Endothelial cell of umbilical vein (primary cell): ENCODE measurements around the gene TCEAL4. TPM values are rescaled to one million over a fixed set of nuclear protein-coding genes. Genes with fewer than 3 reads are reported as not detected.

Experiments used
- BruUV-seq: library from RNA; stranded (reverse); fragments of 400-500 nt; replicated peaks from 2 replicates; lab custom pipeline; 2021; lab: Mats Ljungman, UMichigan
- CTCF ChIA-PET: fragments of 300-600, 350-600 bp; sonication (Branson Sonifier 250); formaldehyde crosslinking; loops from one replicate; lab custom pipeline; 2021; ENCODE audit warnings: antibody characterized with exemption, inconsistent platforms; lab: Charles Lee
- POLR2A ChIA-PET: fragments of 300-600, 350-600 bp; sonication (Branson Sonifier 250); formaldehyde crosslinking; loops from one replicate; lab custom pipeline; 2021; ENCODE audit warnings: antibody characterized with exemption, inconsistent platforms; lab: Charles Lee
- DNase-seq: peaks from one replicate; pipeline ENCODE4 v3.0.0-alpha.2; 2011; ENCODE audit warnings: low read depth, low spot score
- FAIRE-seq: peaks from 2 replicates; lab custom pipeline; 2011; peaks lifted over from hg19 to GRCh38; lab: Jason Lieb, UNC
- H2AFZ ChIP-seq: 2 replicates; pipeline ENCODE4 v1.6.0; 2012; ENCODE audit warnings: low read depth, low read length, control low read depth, inconsistent platforms
- H3K27ac ChIP-seq: 2 replicates; pipeline ENCODE4 v1.5.1; 2011; ENCODE audit warnings: low read depth, mild to moderate bottlenecking, control low read depth, low read length, moderate library complexity; ENCODE audit not compliant: insufficient read depth
- H3K27me3 ChIP-seq, 2 experiments: 2 replicates each; pipeline versions ENCODE4 v1.6.0 to v1.6.1; 2011; ENCODE audit warnings: low read length in 2 of 2, mixed read lengths in 1 of 2; ENCODE audit not compliant: control insufficient read depth in 2 of 2, insufficient read depth in 2 of 2
- H3K36me3 ChIP-seq, 2 experiments: 2 replicates in 1 of 2; 3 replicates in 1 of 2; pipeline ENCODE4 v1.5.1; 2011; ENCODE audit warnings: low read length in 2 of 2, mild to moderate bottlenecking in 1 of 2, moderate library complexity in 1 of 2; ENCODE audit not compliant: control insufficient read depth in 2 of 2, insufficient read depth in 2 of 2; ENCODE audit errors: extremely low read depth in 1 of 2
- H3K4me1 ChIP-seq: 3 replicates; pipeline ENCODE4 v1.5.1; 2011; ENCODE audit warnings: mild to moderate bottlenecking, low read length; ENCODE audit not compliant: control insufficient read depth, insufficient read depth; ENCODE audit errors: extremely low read depth
- H3K4me2 ChIP-seq: 2 replicates; pipeline ENCODE4 v1.6.1; 2011; ENCODE audit warnings: low read length, control low read depth, mixed read lengths; ENCODE audit not compliant: insufficient read depth
- H3K4me3 ChIP-seq, 3 experiments: fragments of 200-600 bp in 1 of 3; sonication (generic), shearing (Covaris generic) in 1 of 3; replicated peaks in 1 of 3; 2 replicates each; pipeline ENCODE4 v1.5.1; 2011 to 2016; ENCODE audit warnings: control low read depth in 3 of 3, low read length in 3 of 3, mild to moderate bottlenecking in 2 of 3, inconsistent platforms in 1 of 3, low read depth in 1 of 3, moderate library complexity in 1 of 3; ENCODE audit not compliant: insufficient read depth in 1 of 3
- H3K79me2 ChIP-seq: 2 replicates; pipeline ENCODE4 v1.6.0; 2012; ENCODE audit warnings: low read length, inconsistent platforms; ENCODE audit not compliant: control insufficient read depth, insufficient read depth
- H3K9ac ChIP-seq: replicated peaks from 2 replicates; pipeline ENCODE3; 2011; ENCODE audit warnings: low read length, control low read depth; ENCODE audit not compliant: insufficient read depth; ENCODE audit errors: extremely low read depth
- H3K9me1 ChIP-seq: replicated peaks from 3 replicates; pipeline ENCODE4 v1.6.0; 2011; ENCODE audit warnings: mild to moderate bottlenecking, low read length; ENCODE audit not compliant: control insufficient read depth, insufficient read depth; ENCODE audit errors: extremely low read depth
- H3K9me3 ChIP-seq: replicated peaks from 2 replicates; pipeline ENCODE4 v1.5.1; 2012; ENCODE audit warnings: low read length, inconsistent platforms; ENCODE audit not compliant: control insufficient read depth, insufficient read depth
- H4K20me1 ChIP-seq: replicated peaks from 2 replicates; pipeline ENCODE3; 2011; ENCODE audit warnings: mild to moderate bottlenecking, low read length; ENCODE audit not compliant: control insufficient read depth, insufficient read depth; ENCODE audit errors: extremely low read depth
- JUN ChIP-seq: IDR thresholded peaks from 2 replicates; pipeline ENCODE4 v1.6.1; 2011; ENCODE audit warnings: borderline replicate concordance, low read depth; ENCODE audit not compliant: insufficient read length, insufficient read depth
- POLR2A ChIP-seq: IDR thresholded peaks from 2 replicates; pipeline ENCODE4 v1.6.1; 2012; ENCODE audit warnings: low read depth, mild to moderate bottlenecking, control low read depth, low read length
- POLR2AphosphoS5 ChIP-seq: IDR thresholded peaks from 2 replicates; pipeline ENCODE4 v1.6.1; 2012; ENCODE audit warnings: low read depth, mild to moderate bottlenecking, control low read depth, low read length, moderate library complexity; ENCODE audit not compliant: insufficient read depth
- dilution Hi-C: fragments of 300-500 bp; cut with MboI; formaldehyde crosslinking; loops from one replicate; pipeline ENCODE4 v1.15.0; 2019; ENCODE audit warnings: low sequenced_read_pairs; ENCODE audit not compliant: extremely low pct_ligation_motif_present
- intact Hi-C: fragments of 100-400 bp; cut with micrococcal nuclease; formaldehyde crosslinking; loops from one replicate; pipeline ENCODE4 v1.10.0; 2022
- polyA plus RNA-seq, 4 experiments: library from polyadenylated mRNA; depleted of rRNA in 3 of 4; stranded (reverse) in 3 of 4; unstranded in 1 of 4; fragments of >200 nt; gene quantifications; 2 replicates each; pipeline versions ENCODE4 v1.2.1 to v1.2.3, GENCODE V29; 2011 to 2012; ENCODE audit warnings: missing spikeins in 1 of 4
- total RNA-seq: library from RNA; stranded (reverse); gene quantifications from 2 replicates; pipeline ENCODE4 v1.2.3, GENCODE V29; 2021
- TF ChIP-seq, protein P1 (sequence below), 2 donors: IDR thresholded peaks; 1 replicate in 1 of 2; 2 replicates in 1 of 2; pipeline ENCODE4 v1.5.1; 2011; ENCODE audit warnings: low read length in 2 of 2, mild to moderate bottlenecking in 2 of 2, moderate library complexity in 2 of 2, control low read depth in 1 of 2, inconsistent platforms in 1 of 2, low read depth in 1 of 2; ENCODE audit not compliant: insufficient read depth in 1 of 2; ENCODE audit errors: extremely low read depth in 1 of 2

Gene TCEAL4
- total and polyA plus RNA-seq, 2 donors (not counting 3 experiments of a cell fraction or from before 2014, with no cell fraction given), result 16.9 to 74.6 TPM

DNA sequence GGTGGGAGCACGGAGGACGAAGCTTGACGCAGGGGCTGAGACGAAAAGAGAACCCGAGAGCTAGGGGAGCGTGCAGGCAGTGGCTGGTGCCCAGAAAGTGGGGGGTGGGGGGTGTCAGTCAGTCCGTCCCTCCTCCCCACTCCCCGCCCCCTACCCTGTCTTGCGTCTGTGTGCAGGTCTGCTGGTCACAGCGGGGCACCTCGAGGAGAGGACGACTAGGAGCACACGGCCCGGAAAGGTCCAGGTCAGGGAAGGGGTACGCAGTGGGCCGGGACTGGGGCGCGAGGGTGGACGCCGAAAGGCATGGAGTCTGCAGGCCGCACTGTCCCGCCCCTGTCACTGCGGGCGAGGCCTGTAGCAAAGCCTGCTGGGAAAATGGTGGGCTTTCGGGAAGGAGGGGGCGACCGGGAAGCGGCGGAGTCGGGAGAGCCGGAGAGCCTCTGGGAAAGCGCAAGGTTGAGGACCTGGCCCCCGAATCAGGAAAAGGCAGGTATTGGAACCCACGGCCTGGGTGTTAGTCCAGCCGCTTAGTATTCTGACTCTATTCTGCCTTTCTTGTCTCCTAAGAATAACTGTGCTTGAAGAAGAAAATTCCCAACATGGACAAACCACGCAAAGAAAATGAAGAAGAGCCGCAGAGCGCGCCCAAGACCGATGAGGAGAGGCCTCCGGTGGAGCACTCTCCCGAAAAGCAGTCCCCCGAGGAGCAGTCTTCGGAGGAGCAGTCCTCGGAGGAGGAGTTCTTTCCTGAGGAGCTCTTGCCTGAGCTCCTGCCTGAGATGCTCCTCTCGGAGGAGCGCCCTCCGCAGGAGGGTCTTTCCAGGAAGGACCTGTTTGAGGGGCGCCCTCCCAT lies 44.2 kb downstream of the TCEAL4 start:
- no peaks in the 10 kb centered on the region for H3K27me3 ChIP-seq
- peak overlapping the region; percentile 79 for H3K9ac ChIP-seq
- peak overlapping the region; percentile 60 for H3K4me2 ChIP-seq
- no peaks in the 10 kb centered on the region for H3K9me3 ChIP-seq
- no peaks in the 10 kb centered on the region for H3K9me1 ChIP-seq
- H3K79me2 ChIP-seq, result peaks cover 4% of the 10 kb centered on the region
- BruUV-seq, result TSS peak; percentile 42
- dilution Hi-C loops, result no loop called here
- TF ChIP-seq POLR2AphosphoS5 (no peak), JUN (no peak), POLR2A (peak; percentile 82)
- TF ChIP-seq, protein P1, sequence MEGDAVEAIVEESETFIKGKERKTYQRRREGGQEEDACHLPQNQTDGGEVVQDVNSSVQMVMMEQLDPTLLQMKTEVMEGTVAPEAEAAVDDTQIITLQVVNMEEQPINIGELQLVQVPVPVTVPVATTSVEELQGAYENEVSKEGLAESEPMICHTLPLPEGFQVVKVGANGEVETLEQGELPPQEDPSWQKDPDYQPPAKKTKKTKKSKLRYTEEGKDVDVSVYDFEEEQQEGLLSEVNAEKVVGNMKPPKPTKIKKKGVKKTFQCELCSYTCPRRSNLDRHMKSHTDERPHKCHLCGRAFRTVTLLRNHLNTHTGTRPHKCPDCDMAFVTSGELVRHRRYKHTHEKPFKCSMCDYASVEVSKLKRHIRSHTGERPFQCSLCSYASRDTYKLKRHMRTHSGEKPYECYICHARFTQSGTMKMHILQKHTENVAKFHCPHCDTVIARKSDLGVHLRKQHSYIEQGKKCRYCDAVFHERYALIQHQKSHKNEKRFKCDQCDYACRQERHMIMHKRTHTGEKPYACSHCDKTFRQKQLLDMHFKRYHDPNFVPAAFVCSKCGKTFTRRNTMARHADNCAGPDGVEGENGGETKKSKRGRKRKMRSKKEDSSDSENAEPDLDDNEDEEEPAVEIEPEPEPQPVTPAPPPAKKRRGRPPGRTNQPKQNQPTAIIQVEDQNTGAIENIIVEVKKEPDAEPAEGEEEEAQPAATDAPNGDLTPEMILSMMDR (IDR thresholded peaks at IDR 0.05; ENCODE audit: extremely low read depth in 1 of 2, insufficient read depth in 1 of 2, low read depth in 1 of 2, low read length in 2 of 2), result peak; percentile 44 to 64
- POLR2A ChIA-PET, result interaction anchor here (0.7 kb wide), 2 partner anchors 52 to 56 kb away, joined by 3 to 4 read pairs; no protein-coding TSS in a partner anchor
- H4K20me1 ChIP-seq, result no peaks in the 10 kb centered on the region
- H3K4me3 ChIP-seq, result peak overlapping the region; percentile 32 to 88 (median 80)
- peak overlapping the region; percentile 91 for H2AFZ ChIP-seq
- H3K36me3 ChIP-seq, result no peaks in the 10 kb centered on the region
- CTCF ChIA-PET, result interaction anchor here (0.6 to 2.1 kb wide), 25 partner anchors 8 to 140 kb away, joined by 3 to 19 read pairs (median 4); partner anchors contain the start of gene TCEAL3
- DNase-seq (peak; percentile 78), FAIRE-seq (peak; percentile 81)
- peak overlapping the region; percentile 78 for H3K27ac ChIP-seq
- intact Hi-C loops, result loop anchor here (1.0 to 2.0 kb wide), 4 partner anchors 23 to 96 kb away; partner anchors contain the start of genes TCEAL3 and TCEAL4
- H3K4me1 ChIP-seq, result peaks cover 23% of the 10 kb centered on the region
